G401.6 (cell line): ENCODE measurements around the gene CCL2.
"Not testable (repeated sequence)": the region's sequence is repeated elsewhere in the genome, so short reads cannot be mapped to it uniquely, and the experiment has no call there.

Experiments
- FAIRE-seq: peaks from 2 replicates; lab custom pipeline; 2012; peaks lifted over from hg19 to GRCh38; lab: Jason Lieb, UNC

CCL2 gene

DNA sequence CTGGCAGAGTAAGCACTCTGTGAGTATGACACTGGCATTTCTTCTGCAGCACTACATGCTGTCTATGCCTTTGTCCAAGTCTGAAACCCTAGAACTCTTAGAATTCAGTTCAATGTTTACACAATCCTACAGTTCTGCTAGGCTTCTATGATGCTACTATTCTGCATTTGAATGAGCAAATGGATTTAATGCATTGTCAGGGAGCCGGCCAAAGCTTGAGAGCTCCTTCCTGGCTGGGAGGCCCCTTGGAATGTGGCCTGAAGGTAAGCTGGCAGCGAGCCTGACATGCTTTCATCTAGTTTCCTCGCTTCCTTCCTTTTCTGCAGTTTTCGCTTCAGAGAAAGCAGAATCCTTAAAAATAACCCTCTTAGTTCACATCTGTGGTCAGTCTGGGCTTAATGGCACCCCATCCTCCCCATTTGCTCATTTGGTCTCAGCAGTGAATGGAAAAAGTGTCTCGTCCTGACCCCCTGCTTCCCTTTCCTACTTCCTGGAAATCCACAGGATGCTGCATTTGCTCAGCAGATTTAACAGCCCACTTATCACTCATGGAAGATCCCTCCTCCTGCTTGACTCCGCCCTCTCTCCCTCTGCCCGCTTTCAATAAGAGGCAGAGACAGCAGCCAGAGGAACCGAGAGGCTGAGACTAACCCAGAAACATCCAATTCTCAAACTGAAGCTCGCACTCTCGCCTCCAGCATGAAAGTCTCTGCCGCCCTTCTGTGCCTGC is at the start of gene CCL2:
Gene CCL2 (plus strand): TSS at position 635 of the 730 bp plus-strand sequence. CDS start 65 bp downstream, at position 700.
- FAIRE-seq, result no peak

DNA sequence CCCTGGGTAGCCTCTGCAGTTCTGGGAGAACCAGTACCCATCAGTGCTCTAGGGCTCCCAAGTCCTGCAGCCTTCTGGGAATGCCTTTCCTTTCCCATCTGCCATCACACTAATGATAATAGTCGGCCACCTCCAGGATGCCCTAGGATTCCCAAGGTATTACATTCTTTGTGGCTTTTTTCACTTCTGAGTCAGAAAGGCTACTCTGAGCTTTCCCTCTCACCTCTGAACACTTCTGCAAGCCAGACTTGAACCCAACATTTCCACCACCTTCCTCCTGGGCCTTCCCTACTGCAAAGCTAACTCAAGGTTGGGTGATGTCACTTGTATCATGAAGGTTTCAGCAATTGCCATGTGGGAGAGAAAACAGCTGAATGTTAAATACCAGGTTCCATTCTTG is 49.7 kb upstream of the CCL2 start:
- no peak for FAIRE-seq

- FAIRE-seq, result no peak
Measured at GRCh38 chr17:34206569-34206968, 48.5 kb upstream of the CCL2 start.

- no peak for FAIRE-seq
Measured at GRCh38 chr17:34207572-34207971, 47.5 kb upstream of the CCL2 start.

GRCh38 chr17:34218748-34219147 is 36.3 kb upstream of the CCL2 start:
- FAIRE-seq, result no peak

- FAIRE-seq, result no peak
Measured at GRCh38 chr17:34219405-34219804, 35.7 kb upstream of the CCL2 start.

DNA sequence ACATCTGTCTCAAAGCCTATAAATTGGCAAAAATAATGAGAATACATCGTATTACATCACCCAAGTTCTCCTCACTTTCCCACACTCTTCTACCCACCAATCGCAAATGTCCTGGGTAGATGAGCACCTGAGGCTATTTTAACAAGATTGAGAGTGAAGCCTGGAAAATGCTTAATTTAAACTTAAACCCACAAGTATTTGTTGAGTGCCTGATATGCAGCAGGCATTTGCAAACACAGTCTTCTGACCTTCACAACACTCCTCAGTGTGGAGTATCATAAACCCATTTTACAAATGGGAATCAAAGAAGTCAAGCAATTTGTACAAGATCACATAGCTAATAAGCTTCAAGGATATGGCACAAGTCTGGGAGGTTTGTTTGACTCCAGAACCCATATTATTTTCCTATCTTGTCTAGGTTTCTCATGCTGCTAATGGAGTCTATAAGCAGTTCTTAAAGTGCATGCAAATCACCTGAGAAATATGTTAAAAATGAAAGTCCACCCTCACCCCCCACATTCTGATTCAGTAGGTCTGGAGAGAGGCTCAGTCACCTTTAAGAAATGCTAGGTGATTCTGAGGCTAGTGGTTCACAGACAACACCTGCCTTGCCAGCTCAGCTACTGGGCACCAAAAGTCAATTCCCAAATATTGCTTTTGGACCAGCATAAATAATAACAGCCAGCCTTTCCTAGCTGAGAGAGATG is 34.9 kb upstream of the CCL2 start:
- no peak for FAIRE-seq

GRCh38 chr17:34220752-34221395 is 34.2 kb upstream of the CCL2 start:
- no peak for FAIRE-seq

- no peak for FAIRE-seq
Measured at GRCh38 chr17:34221411-34221810, 33.7 kb upstream of the CCL2 start.

- FAIRE-seq, result no peak
Measured at GRCh38 chr17:34222722-34223497, 32.2 kb upstream of the CCL2 start.

DNA sequence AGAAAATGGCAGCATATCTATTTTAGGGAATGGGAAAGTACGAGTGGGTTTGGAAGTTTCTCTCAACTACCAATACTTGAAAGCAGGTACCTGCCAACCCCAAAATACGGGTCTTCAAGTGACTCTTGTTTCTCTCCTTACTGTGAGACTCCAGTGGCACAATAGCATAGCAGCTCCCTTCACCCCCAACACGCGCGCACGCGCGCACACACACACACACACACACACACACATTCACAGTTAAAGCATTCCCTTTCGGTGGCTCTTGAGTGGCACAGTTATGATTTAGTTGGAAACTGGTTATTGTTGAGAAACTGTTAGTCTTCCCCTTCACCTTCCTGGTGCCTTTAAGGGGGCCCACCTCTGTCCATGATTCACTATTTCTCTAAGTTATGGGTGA is 30.0 kb upstream of the CCL2 start:
- FAIRE-seq, result no peak

DNA sequence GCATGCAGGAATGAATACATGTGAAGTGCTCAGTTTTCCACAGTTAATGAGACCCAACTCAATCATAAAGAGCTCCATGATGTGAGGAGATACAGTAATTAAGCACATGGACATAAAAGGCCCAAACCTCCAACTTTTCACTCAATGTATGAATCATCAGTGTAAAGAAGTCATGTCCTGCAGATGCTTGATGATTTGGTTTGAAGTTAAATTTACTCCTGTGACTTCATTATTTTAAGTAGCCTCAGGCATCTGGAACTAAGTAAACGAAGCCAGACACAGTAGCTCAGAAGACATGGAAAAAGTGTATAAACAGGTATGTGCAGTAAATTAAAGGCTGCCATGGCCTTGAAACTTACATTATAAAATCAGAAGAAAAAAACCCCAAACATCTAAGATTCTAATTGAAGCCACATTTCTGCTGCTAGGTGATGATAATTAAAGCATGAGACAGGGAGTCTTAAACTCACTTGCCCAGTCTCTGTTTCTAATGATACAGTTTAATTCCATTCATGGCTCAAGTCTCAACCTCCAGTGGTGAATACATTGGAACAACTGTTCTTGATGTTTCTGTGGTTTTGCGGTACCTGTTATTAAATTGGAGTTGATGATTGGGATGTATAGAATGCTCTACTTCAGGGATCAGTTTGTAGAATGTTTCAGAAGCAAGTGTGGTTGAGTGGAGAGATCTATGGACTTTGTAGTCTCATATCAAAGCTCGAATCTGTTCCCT is 28.9 kb upstream of the CCL2 start:
- no peak for FAIRE-seq

- FAIRE-seq, result no peak
Measured at GRCh38 chr17:34226744-34227034, 28.4 kb upstream of the CCL2 start.

GRCh38 chr17:34227293-34227692 is 27.8 kb upstream of the CCL2 start:
- not testable (repeated sequence) for FAIRE-seq

GRCh38 chr17:34227707-34228106 is 27.4 kb upstream of the CCL2 start:
- FAIRE-seq, result no peak

- no peak for FAIRE-seq
Measured at GRCh38 chr17:34228781-34229180, 26.3 kb upstream of the CCL2 start.

GRCh38 chr17:34230342-34230741 is 24.7 kb upstream of the CCL2 start:
- no peak for FAIRE-seq

GRCh38 chr17:34234616-34235015 is 20.5 kb upstream of the CCL2 start:
- no peak for FAIRE-seq

DNA sequence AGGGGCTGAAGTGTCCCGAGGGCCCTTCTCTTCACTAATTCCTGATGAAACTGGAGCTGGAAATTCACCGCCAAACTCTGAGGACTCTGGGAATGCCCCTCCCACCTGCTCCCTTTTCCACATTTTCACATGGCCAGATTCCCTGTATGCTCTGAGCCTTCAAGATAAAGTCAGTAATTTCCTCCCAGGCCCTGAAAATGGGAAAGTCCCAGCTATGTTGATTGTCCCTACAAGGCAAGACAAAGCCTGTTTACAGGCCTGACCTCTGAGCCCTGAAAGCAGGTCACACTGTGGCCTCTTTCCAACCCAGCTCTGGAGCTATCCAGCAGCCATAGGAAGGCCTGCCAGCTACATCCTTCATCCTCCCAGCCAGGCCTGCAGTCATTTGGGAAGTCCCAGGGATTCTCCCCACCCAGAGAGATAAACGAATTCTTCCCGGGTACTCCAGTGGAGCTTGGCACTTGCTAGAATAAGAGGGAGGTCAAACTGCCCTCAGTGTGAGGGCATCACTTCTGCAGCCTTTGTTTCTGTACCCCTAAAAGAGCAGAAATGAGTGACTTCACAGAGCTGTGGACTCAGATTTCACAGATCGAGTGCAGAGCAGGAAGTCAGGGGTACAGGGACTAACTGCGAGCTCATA is 19.6 kb upstream of the CCL2 start:
- FAIRE-seq, result no peak

DNA sequence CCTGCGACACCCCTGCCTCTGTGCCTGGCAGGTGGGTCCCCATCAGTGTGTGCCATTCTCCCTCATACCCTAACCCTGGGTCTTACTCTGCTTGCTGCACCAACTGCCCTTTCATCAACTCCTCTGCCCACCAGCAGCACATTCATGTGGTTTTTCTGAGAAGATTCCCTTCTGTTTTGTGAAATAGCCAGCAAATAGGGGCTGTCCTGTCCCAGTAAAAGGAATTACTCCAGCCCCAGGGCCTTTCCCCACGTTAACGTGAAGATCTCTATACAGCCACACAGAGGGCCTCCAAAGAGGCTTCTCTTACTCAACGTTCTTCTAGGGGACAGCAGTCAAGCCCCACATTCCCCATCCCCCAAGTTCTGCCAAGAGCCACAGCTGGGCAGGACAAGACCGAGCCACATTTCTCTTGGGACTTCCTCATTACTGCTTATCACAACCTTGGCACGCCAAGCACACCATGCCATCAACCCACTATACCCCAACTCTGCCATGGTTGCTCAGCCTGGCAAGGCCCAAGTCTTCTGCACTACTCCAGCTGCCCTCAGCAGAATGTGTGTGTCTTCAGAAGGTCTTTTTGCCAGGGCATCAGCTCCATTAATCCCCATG is 18.7 kb upstream of the CCL2 start:
- no peak for FAIRE-seq

DNA sequence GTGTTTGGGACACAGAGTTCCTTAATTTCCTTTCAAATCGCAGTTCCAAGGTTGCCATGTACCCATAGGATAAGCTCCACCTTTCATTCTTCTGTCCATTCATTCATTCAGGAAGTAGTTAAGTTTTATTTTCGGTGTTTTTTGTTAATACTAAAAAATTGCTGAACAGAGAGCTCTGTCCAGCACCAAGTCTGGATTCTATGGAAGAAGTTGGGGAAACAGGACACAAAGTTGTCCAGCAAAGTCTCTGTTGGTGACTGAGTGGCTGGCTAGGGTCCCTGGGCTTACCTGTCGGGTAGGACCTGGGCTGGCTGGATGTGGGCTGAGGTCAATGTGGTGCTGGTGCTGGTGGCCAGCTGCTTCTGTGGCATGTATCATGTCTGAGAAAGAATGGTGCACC is 17.6 kb upstream of the CCL2 start:
- no peak for FAIRE-seq
